ENCODE results near the gene CDH4. TPM values are rescaled to one million over a fixed set of nuclear protein-coding genes. Genes with fewer than 3 reads are reported as not detected.

The CDH4 gene
- total RNA-seq, 1 experiment from 2014 or later = not detected

DNA sequence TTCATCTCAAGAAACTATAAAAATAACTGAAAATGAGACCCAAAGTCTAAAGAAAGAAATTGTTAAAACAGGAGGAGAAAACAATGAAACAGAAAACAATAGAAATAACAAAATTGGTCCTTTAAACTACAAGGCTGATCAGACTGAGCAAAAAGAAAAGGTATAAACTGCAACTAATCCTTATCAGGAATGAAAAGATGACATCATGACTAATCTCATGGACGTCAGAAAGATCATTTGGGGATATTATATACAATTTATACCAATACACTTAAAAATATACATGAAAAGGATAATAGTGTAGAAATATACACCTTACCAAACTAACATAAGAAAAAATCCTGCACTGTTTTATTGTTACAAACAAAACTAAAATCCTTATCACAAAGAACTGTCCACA is 498.0 kb downstream of the CDH4 start:
- peaks cover 17% of the 10 kb centered on the region for H3K27me3 Mint-ChIP-seq (ENCODE audit: insufficient read depth, unreplicated experiment)
- POLR2A ChIA-PET = no interaction called here
- Histone ChIP-seq H3K27me3 (replicated peaks; ENCODE audit: control insufficient read depth, insufficient read depth, low read length) (no peaks in the 10 kb centered on the region), H3K36me3 (ENCODE audit: control insufficient read depth, insufficient read depth, low read length) (no peaks in the 10 kb centered on the region), H3K9me3 (peaks cover 24% of the 10 kb centered on the region), H3K4me1 (no peaks in the 10 kb centered on the region), H3K4me3 (ENCODE audit: low read depth, low read length) (no peak overlapping the region)
- no peak overlapping the region for H3K27ac Mint-ChIP-seq (ENCODE audit: unreplicated experiment)
- intact Hi-C loops (cut with micrococcal nuclease; ENCODE audit: unreplicated experiment) = no loop called here
- DNase-seq = no peak
- TF ChIP-seq, protein P1, sequence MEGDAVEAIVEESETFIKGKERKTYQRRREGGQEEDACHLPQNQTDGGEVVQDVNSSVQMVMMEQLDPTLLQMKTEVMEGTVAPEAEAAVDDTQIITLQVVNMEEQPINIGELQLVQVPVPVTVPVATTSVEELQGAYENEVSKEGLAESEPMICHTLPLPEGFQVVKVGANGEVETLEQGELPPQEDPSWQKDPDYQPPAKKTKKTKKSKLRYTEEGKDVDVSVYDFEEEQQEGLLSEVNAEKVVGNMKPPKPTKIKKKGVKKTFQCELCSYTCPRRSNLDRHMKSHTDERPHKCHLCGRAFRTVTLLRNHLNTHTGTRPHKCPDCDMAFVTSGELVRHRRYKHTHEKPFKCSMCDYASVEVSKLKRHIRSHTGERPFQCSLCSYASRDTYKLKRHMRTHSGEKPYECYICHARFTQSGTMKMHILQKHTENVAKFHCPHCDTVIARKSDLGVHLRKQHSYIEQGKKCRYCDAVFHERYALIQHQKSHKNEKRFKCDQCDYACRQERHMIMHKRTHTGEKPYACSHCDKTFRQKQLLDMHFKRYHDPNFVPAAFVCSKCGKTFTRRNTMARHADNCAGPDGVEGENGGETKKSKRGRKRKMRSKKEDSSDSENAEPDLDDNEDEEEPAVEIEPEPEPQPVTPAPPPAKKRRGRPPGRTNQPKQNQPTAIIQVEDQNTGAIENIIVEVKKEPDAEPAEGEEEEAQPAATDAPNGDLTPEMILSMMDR (IDR thresholded peaks at IDR 0.05; ENCODE audit: insufficient read depth in 1 of 2, low read depth in 1 of 2, low read length in 1 of 2, severe bottlenecking in 1 of 2, unreplicated experiment in 1 of 2) = no peak
- no peaks in the 10 kb centered on the region for H3K4me1 Mint-ChIP-seq (ENCODE audit: low read depth, unreplicated experiment)
- no TSS peak for BruUV-seq (replicated peaks)
- peaks cover 10% of the 10 kb centered on the region for H3K9me3 Mint-ChIP-seq (ENCODE audit: unreplicated experiment)
- no peaks in the 10 kb centered on the region for H3K36me3 Mint-ChIP-seq (ENCODE audit: insufficient read depth, unreplicated experiment)
- CTCF ChIA-PET = no interaction called here
- no peak overlapping the region for H3K4me3 Mint-ChIP-seq (ENCODE audit: unreplicated experiment)

DNA sequence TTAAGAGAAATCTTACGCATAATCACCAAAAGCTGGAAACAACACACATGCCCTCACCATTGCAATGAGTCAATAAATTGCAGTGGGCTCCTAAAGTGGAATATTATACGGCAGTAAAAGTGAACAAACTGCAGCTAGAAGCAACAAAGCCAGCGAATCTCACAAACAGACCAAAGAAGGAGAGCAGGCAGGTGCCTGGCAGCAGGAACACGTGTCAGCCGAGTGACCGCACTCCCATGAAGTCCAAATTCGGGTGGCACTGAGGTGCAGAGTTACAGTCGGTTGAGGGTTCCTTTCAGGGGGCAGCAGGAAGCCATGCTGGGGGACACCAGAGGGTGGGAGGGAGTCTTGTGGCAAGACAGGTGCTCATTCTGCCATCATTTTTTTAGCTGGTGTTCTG is 500.5 kb downstream of the CDH4 start:
- intact Hi-C loops (cut with micrococcal nuclease; ENCODE audit: unreplicated experiment) = no loop called here
- H3K4me1 ChIP-seq = no peaks in the 10 kb centered on the region
- no peak overlapping the region for H3K4me3 ChIP-seq (ENCODE audit: low read depth, low read length)
- ChIA-PET POLR2A (no interaction called here), CTCF (no interaction called here)
- no peaks in the 10 kb centered on the region for H3K4me1 Mint-ChIP-seq (ENCODE audit: low read depth, unreplicated experiment)
- peaks cover 10% of the 10 kb centered on the region for H3K27me3 Mint-ChIP-seq (ENCODE audit: insufficient read depth, unreplicated experiment)
- no peaks in the 10 kb centered on the region for H3K36me3 ChIP-seq (ENCODE audit: control insufficient read depth, insufficient read depth, low read length)
- H3K9me3 Mint-ChIP-seq (ENCODE audit: unreplicated experiment) = peaks cover 10% of the 10 kb centered on the region
- H3K27ac Mint-ChIP-seq (ENCODE audit: unreplicated experiment) = no peak overlapping the region
- H3K9me3 ChIP-seq = peaks cover 22% of the 10 kb centered on the region
- peak in 1 of 2 experiments; percentile 9 for DNase-seq
- H3K36me3 Mint-ChIP-seq (ENCODE audit: insufficient read depth, unreplicated experiment) = no peaks in the 10 kb centered on the region
- TF ChIP-seq, protein P1 (IDR thresholded peaks at IDR 0.05; ENCODE audit: insufficient read depth in 1 of 2, low read depth in 1 of 2, low read length in 1 of 2, severe bottlenecking in 1 of 2, unreplicated experiment in 1 of 2) = no peak
- peaks cover 2% of the 10 kb centered on the region; the same call in 1 of the 2 replicates for H3K27me3 ChIP-seq (replicated peaks; ENCODE audit: control insufficient read depth, insufficient read depth, low read length)
- no TSS peak for BruUV-seq (replicated peaks)
- H3K4me3 Mint-ChIP-seq (ENCODE audit: unreplicated experiment) = no peak overlapping the region

DNA sequence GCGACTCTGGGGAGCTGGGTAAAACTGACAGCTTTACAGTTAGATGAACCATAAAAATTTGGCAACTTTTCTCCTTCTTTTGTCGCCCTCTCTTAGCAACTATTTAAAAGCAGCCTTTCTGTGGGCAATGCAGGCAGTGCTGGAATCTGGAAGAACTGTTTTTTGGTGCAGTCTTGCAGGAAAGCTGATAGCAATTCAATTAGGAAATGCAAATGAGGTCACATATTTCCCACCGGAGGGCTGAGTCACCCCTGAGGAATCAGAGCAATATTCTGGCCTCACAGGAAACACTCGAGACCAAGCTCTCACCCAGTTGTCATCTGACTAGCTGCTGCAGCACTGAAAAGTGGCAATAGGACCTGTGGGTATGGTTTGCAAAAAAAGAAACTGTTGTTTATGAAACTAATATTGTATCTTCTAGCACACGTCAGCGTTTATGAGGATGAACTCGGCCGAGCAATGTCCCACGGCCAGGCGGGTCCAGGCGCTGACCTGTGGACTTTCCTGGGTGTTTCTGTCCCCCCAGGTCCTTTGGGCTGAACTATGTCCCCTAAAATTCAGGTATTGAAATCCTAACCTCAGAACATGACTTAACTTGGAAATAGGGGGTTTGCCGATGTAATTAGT is 501.4 kb downstream of the CDH4 start:
- H3K27ac Mint-ChIP-seq (ENCODE audit: unreplicated experiment) = no peak overlapping the region
- Histone ChIP-seq H3K27me3 (replicated peaks; ENCODE audit: control insufficient read depth, insufficient read depth, low read length) (peaks cover 4% of the 10 kb centered on the region; the same call in 1 of the 2 replicates), H3K4me3 (ENCODE audit: low read depth, low read length) (no peak overlapping the region), H3K4me1 (no peaks in the 10 kb centered on the region), H3K9me3 (peaks cover 19% of the 10 kb centered on the region), H3K36me3 (ENCODE audit: control insufficient read depth, insufficient read depth, low read length) (no peaks in the 10 kb centered on the region)
- ChIA-PET POLR2A (no interaction called here), CTCF (no interaction called here)
- DNase-seq = peak in 1 of 2 experiments; percentile 17
- TF ChIP-seq, protein P1 (IDR thresholded peaks at IDR 0.05; ENCODE audit: insufficient read depth in 1 of 2, low read depth in 1 of 2, low read length in 1 of 2, severe bottlenecking in 1 of 2, unreplicated experiment in 1 of 2) = no peak
- no peak overlapping the region for H3K4me3 Mint-ChIP-seq (ENCODE audit: unreplicated experiment)
- H3K9me3 Mint-ChIP-seq (ENCODE audit: unreplicated experiment) = peaks cover 10% of the 10 kb centered on the region
- H3K27me3 Mint-ChIP-seq (ENCODE audit: insufficient read depth, unreplicated experiment) = peaks cover 14% of the 10 kb centered on the region
- BruUV-seq (replicated peaks) = no TSS peak
- intact Hi-C loops (cut with micrococcal nuclease; ENCODE audit: unreplicated experiment) = no loop called here
- H3K36me3 Mint-ChIP-seq (ENCODE audit: insufficient read depth, unreplicated experiment) = no peaks in the 10 kb centered on the region
- no peaks in the 10 kb centered on the region for H3K4me1 Mint-ChIP-seq (ENCODE audit: low read depth, unreplicated experiment)
